K562 (cell line): ENCODE measurements around the gene HOXD13. TPM values are rescaled to one million over a fixed set of nuclear protein-coding genes. Genes with fewer than 3 reads are reported as not detected.

Source experiments
- BMI1 ChIP-seq: fragments of 150-350 bp; IDR thresholded peaks from 2 replicates; pipeline ENCODE4 v1.6.1; 2014; ENCODE audit warnings: low read length
- CTCF ChIP-seq, 3 experiments: IDR thresholded peaks in 2 of 3; conservative IDR thresholded peaks in 1 of 3; 2 replicates each; pipeline ENCODE4 v1.5.1; 2011 to 2012; ENCODE audit warnings: low read length in 3 of 3, mild to moderate bottlenecking in 3 of 3, control low read depth in 2 of 3, improper control_type of control experiment in 1 of 3, inconsistent platforms in 1 of 3, low read depth in 1 of 3, mixed read lengths in 1 of 3, moderate library complexity in 1 of 3; ENCODE audit not compliant: insufficient read depth in 2 of 3
- CTCFL ChIP-seq: IDR thresholded peaks from 2 replicates; pipeline ENCODE4 v1.6.1; 2011; ENCODE audit warnings: borderline replicate concordance, low read depth, mild to moderate bottlenecking, moderate library complexity, low read length; ENCODE audit not compliant: insufficient read depth, poor library complexity, severe bottlenecking
- CXXC5 ChIP-seq: fragments of 250-450 bp; sonication (Bioruptor Pico); IDR thresholded peaks from 2 replicates; pipeline ENCODE4 v1.8.0; 2022; ENCODE audit warnings: inconsistent platforms, mild to moderate bottlenecking, moderate library complexity
- DNMT1 ChIP-seq: fragments of 450-650 bp; IDR thresholded peaks from 2 replicates; pipeline ENCODE4 v1.6.1; 2016; ENCODE audit warnings: antibody characterized with exemption, mild to moderate bottlenecking
- FOXJ3 ChIP-seq: sonication (generic); formaldehyde crosslinking; IDR thresholded peaks from 2 replicates; pipeline ENCODE4 v1.4.0; 2020; ENCODE audit warnings: mild to moderate bottlenecking, missing genetic modification reagents
- JUN ChIP-seq, 2 experiments: sonication (generic) in 1 of 2; formaldehyde crosslinking in 1 of 2; IDR thresholded peaks; 2 replicates each; pipeline versions ENCODE4 v1.6.1 to v1.8.0; 2012 to 2022; ENCODE audit warnings: borderline replicate concordance in 2 of 2, mild to moderate bottlenecking in 2 of 2, improper control_type of control experiment in 1 of 2, low read depth in 1 of 2, low read length in 1 of 2, missing genetic modification reagents in 1 of 2
- MTF1 ChIP-seq: fragments of 250-450 bp; sonication (Bioruptor Pico); IDR thresholded peaks from 2 replicates; pipeline ENCODE4 v1.9.0; 2021; ENCODE audit warnings: moderate library complexity, mild to moderate bottlenecking, inconsistent platforms, borderline replicate concordance
- NFATC3 ChIP-seq: fragments of 450-650 bp; IDR thresholded peaks from 2 replicates; pipeline ENCODE4 v1.6.1; 2017; ENCODE audit warnings: mild to moderate bottlenecking
- NR0B1 ChIP-seq: fragments of 450-650 bp; IDR thresholded peaks from one replicate; pipeline ENCODE4 v1.6.1; 2018; ENCODE audit warnings: mild to moderate bottlenecking, moderate library complexity; ENCODE audit not compliant: partially characterized antibody
- PYGO2 ChIP-seq: fragments of 450-650 bp; IDR thresholded peaks from 2 replicates; pipeline ENCODE4 v1.6.1; 2016; ENCODE audit warnings: mild to moderate bottlenecking, missing genetic modification characterization, moderate library complexity, missing compliant biosample characterization
- RNF2 ChIP-seq: sonication (generic); IDR thresholded peaks from 2 replicates; pipeline ENCODE4 v1.6.1; 2016
- SPI1 ChIP-seq: IDR thresholded peaks from 2 replicates; pipeline ENCODE4 v1.6.1; 2011; ENCODE audit warnings: low read depth, low read length, control low read depth, borderline replicate concordance
- SRSF3 ChIP-seq: fragments of 200-400 bp; formaldehyde crosslinking; IDR thresholded peaks from 2 replicates; pipeline ENCODE4 v1.6.1; 2016; ENCODE audit warnings: mild to moderate bottlenecking, low read length, moderate library complexity; ENCODE audit not compliant: insufficient read depth
- TEAD1 ChIP-seq, 2 experiments: fragments of 450-650 bp in 1 of 2; sonication (generic) in 1 of 2; formaldehyde crosslinking; IDR thresholded peaks; 2 replicates each; pipeline versions ENCODE4 v1.4.0 to v1.8.0; 2020 to 2022; ENCODE audit warnings: mild to moderate bottlenecking in 2 of 2, missing genetic modification reagents in 1 of 2
- TEAD4 ChIP-seq, 2 experiments: sonication (generic) in 1 of 2; formaldehyde crosslinking in 1 of 2; IDR thresholded peaks; 2 replicates each; pipeline versions ENCODE4 v1.6.1 to v1.8.0; 2012 to 2022; ENCODE audit warnings: borderline replicate concordance in 1 of 2, inconsistent platforms in 1 of 2, low read length in 1 of 2, mild to moderate bottlenecking in 1 of 2, missing genetic modification reagents in 1 of 2
- TFAP4 ChIP-seq: sonication (generic); formaldehyde crosslinking; IDR thresholded peaks from 2 replicates; pipeline ENCODE4 v1.8.0; 2022; ENCODE audit warnings: missing genetic modification reagents, mild to moderate bottlenecking, moderate library complexity, borderline replicate concordance
- XRCC3 ChIP-seq: fragments of 450-650 bp; IDR thresholded peaks from 2 replicates; pipeline ENCODE4 v1.6.1; 2017; ENCODE audit warnings: mild to moderate bottlenecking, moderate library complexity
- XRCC5 ChIP-seq: fragments of 200-400 bp; formaldehyde crosslinking; IDR thresholded peaks from 2 replicates; pipeline ENCODE4 v1.6.1; 2017; ENCODE audit warnings: low read depth, mild to moderate bottlenecking, low read length
- ZNF740 ChIP-seq, 3 experiments: fragments of 200-800 bp in 1 of 3; sonication (Bioruptor generic) in 1 of 3; sonication (generic) in 1 of 3; formaldehyde crosslinking in 1 of 3; IDR thresholded peaks; 2 replicates each; pipeline versions ENCODE4 v1.6.1 to v1.8.0; 2016 to 2022; ENCODE audit warnings: mild to moderate bottlenecking in 2 of 3, missing compliant biosample characterization in 2 of 3, missing genetic modification characterization in 2 of 3, missing genetic modification reagents in 1 of 3
- polyA plus RNA-seq, 8 experiments: library from polyadenylated mRNA; depleted of rRNA in 4 of 8; stranded (reverse) in 5 of 8; unstranded in 3 of 8; fragments of >200 nt; fragmentation: Nextera tagmentation in 2 of 8; fragmentation: Illumina TruSeq in 1 of 8; extraction: Ambion mirVana in 2 of 8; extraction: Trizol in 1 of 8; gene quantifications; 2 replicates each; pipeline versions ENCODE4 v1.2.1 to v1.2.3, GENCODE V29; 2011 to 2014; ENCODE audit warnings: inconsistent platforms in 1 of 8, missing spikeins in 1 of 8
- total RNA-seq, 7 experiments: library from RNA; depleted of rRNA in 6 of 7; stranded (reverse); fragments of >200 nt in 6 of 7; fragmentation: Illumina TruSeq in 2 of 7; extraction: Trizol in 2 of 7; gene quantifications; 2 replicates each; pipeline versions ENCODE4 v1.2.1 to v1.2.3, GENCODE V29; 2011 to 2021; ENCODE audit warnings: low replicate concordance in 1 of 7

Gene HOXD13
- total and polyA plus RNA-seq, 9 of the 15 experiments (the other 6 are each of a cell fraction or from before 2014, with no cell fraction given): 0.03 to 0.04 TPM; not detected in 7

- 0 out of 2 replicates have a peak, but pooled peaks have one; percentile 63 for TF ChIP-seq RNF2
- TF ChIP-seq SPI1: no peak
- 0 out of 4 replicates have a peak, but pooled peaks of 1 of the 2 experiments have one; percentile 11 for TF ChIP-seq TEAD1 (CRISPR knock-in tag; IDR thresholded peaks at IDR 0.05)
- peak; percentile 81 for TF ChIP-seq CTCFL
- TF ChIP-seq MTF1 (CRISPR knock-in tag): no peak
- TF ChIP-seq PYGO2 (tag): no peak
- TF ChIP-seq CTCF (IDR thresholded peaks at IDR 0.05 in 2 of 3, conservative IDR thresholded peaks at IDR 0.05 in 1 of 3; ENCODE audit: insufficient read depth in 2 of 3, low read depth in 1 of 3, low read length in 3 of 3): peak; percentile 79 to 90 (median 84)
- 0 out of 2 replicates have a peak, but pooled peaks have one; percentile 11 for TF ChIP-seq TEAD4 (IDR thresholded peaks at IDR 0.05; ENCODE audit: low read length)
- no peak for TF ChIP-seq TEAD4 (CRISPR knock-in tag; IDR thresholded peaks at IDR 0.05; ENCODE audit: borderline replicate concordance)
- TF ChIP-seq XRCC5: 0 out of 2 replicates have a peak, but pooled peaks have one; percentile 42
- no peak for TF ChIP-seq ZNF740 (CRISPR knock-in tag; IDR thresholded peaks at IDR 0.05)
- no peak for TF ChIP-seq ZNF740 (tag; IDR thresholded peaks at IDR 0.05)
- TF ChIP-seq BMI1: peak; percentile 38; the same call in 1 of the 2 replicates
- TF ChIP-seq DNMT1: no peak
- TF ChIP-seq XRCC3: no peak
- no peak for TF ChIP-seq NR0B1
- TF ChIP-seq TFAP4 (CRISPR knock-in tag): no peak
- TF ChIP-seq JUN (IDR thresholded peaks at IDR 0.05; ENCODE audit: borderline replicate concordance, low read depth, low read length): no peak
- no peak for TF ChIP-seq JUN (CRISPR knock-in tag; IDR thresholded peaks at IDR 0.05; ENCODE audit: borderline replicate concordance)
- TF ChIP-seq FOXJ3: no peak
- no peak for TF ChIP-seq NFATC3
- peak; percentile 30; the same call in 1 of the 2 replicates for TF ChIP-seq CXXC5 (CRISPR knock-in tag)
- TF ChIP-seq SRSF3: no peak
These were observed 18.8 kb downstream of the HOXD13 start (continued) for GRCh38 chr2:176111309-176111663.
